Loucy (cell line): ENCODE measurements around the gene TENM4.

Experiments used
- EZH2phosphoT487 ChIP-seq: fragments of 200-600 bp; IDR thresholded peaks from 2 replicates; pipeline ENCODE4 v1.6.1; 2018; ENCODE audit warnings: antibody characterized with exemption, mild to moderate bottlenecking, moderate library complexity, borderline replicate concordance
- TF ChIP-seq, protein P1 (sequence below): fragments of 200-600 bp; sonication (generic); conservative IDR thresholded peaks from 2 replicates; pipeline ENCODE4 v1.5.1; 2014; ENCODE audit warnings: mild to moderate bottlenecking, antibody characterized with exemption, low read length

DNA sequence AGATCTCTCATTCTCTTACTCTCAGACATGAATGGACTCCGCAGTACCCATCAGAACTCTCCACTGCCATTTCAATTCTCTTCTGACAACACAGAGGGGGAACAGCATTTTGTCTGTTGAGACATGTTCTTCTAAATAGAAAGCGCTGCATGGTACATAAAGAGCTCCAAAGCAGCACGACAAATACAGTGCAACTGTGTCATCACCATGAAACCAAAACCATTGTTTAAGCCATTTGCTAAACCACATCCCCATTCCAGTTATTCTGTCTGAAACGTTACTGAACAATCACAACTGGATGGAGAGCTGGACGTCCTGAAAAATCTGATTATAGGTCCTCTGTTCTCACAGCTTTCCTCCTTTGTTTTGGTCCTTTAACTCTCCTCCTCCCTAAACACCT is 17.9 kb upstream of the TENM4 start:
- TF ChIP-seq, protein P1, sequence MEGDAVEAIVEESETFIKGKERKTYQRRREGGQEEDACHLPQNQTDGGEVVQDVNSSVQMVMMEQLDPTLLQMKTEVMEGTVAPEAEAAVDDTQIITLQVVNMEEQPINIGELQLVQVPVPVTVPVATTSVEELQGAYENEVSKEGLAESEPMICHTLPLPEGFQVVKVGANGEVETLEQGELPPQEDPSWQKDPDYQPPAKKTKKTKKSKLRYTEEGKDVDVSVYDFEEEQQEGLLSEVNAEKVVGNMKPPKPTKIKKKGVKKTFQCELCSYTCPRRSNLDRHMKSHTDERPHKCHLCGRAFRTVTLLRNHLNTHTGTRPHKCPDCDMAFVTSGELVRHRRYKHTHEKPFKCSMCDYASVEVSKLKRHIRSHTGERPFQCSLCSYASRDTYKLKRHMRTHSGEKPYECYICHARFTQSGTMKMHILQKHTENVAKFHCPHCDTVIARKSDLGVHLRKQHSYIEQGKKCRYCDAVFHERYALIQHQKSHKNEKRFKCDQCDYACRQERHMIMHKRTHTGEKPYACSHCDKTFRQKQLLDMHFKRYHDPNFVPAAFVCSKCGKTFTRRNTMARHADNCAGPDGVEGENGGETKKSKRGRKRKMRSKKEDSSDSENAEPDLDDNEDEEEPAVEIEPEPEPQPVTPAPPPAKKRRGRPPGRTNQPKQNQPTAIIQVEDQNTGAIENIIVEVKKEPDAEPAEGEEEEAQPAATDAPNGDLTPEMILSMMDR, result no peak
- no peak for TF ChIP-seq EZH2phosphoT487
